ENCODE measurements around the gene ITGA7.
"Not testable (repeated sequence)": the region's sequence is repeated elsewhere in the genome, so short reads cannot be mapped to it uniquely, and the experiment has no call there.

ITGA7 gene

GRCh38 chr12:55679691-55680090 is 28.0 kb downstream of the ITGA7 start:
- DNase-seq, result no peak

GRCh38 chr12:55676707-55677106 is 31.0 kb downstream of the ITGA7 start:
- DNase-seq, result no peak

- no peak for DNase-seq
Observed at GRCh38 chr12:55675666-55676065, 32.0 kb downstream of the ITGA7 start.

- no peak for DNase-seq
Observed at GRCh38 chr12:55673638-55674037, 34.1 kb downstream of the ITGA7 start.

GRCh38 chr12:55671746-55672145 is 36.0 kb downstream of the ITGA7 start:
- no peak for DNase-seq

GRCh38 chr12:55670276-55670675 is 37.4 kb downstream of the ITGA7 start:
- DNase-seq, result no peak

- DNase-seq, result no peak
Observed at GRCh38 chr12:55666508-55666907, 41.2 kb downstream of the ITGA7 start.

GRCh38 chr12:55664826-55665225 is 42.9 kb downstream of the ITGA7 start:
- DNase-seq, result no peak

- DNase-seq, result no peak
Observed at GRCh38 chr12:55663391-55663790, 44.3 kb downstream of the ITGA7 start.

- DNase-seq, result no peak
Observed at GRCh38 chr12:55659486-55660385, 48.0 kb downstream of the ITGA7 start.

- DNase-seq, result no peak
Observed at GRCh38 chr12:55658635-55659391, 48.9 kb downstream of the ITGA7 start.

GRCh38 chr12:55658212-55658611 is 49.5 kb downstream of the ITGA7 start:
- no peak for DNase-seq

GRCh38 chr12:55657212-55657611 is 50.5 kb downstream of the ITGA7 start:
- no peak for DNase-seq

- no peak for DNase-seq
Observed at GRCh38 chr12:55654511-55655214, 53.0 kb downstream of the ITGA7 start.

GRCh38 chr12:55653031-55653430 is 54.7 kb downstream of the ITGA7 start:
- DNase-seq, result no peak

GRCh38 chr12:55652352-55652751 is 55.4 kb downstream of the ITGA7 start:
- DNase-seq, result no peak

GRCh38 chr12:55651299-55651683 is 56.4 kb downstream of the ITGA7 start:
- no peak for DNase-seq

- not testable (repeated sequence) for DNase-seq
Observed at GRCh38 chr12:55650620-55651298, 56.9 kb downstream of the ITGA7 start.

GRCh38 chr12:55647027-55647426 is 60.7 kb downstream of the ITGA7 start:
- no peak for DNase-seq

- no peak for DNase-seq
Observed at GRCh38 chr12:55644591-55644990, 63.1 kb downstream of the ITGA7 start.

- no peak for DNase-seq
Observed at GRCh38 chr12:55642669-55643068, 65.0 kb downstream of the ITGA7 start.

- no peak for DNase-seq
Observed at GRCh38 chr12:55642267-55642666, 65.4 kb downstream of the ITGA7 start.

- no peak for DNase-seq
Observed at GRCh38 chr12:55641595-55641994, 66.1 kb downstream of the ITGA7 start.
